ENCODE results near the gene PLCB1.

DNA sequence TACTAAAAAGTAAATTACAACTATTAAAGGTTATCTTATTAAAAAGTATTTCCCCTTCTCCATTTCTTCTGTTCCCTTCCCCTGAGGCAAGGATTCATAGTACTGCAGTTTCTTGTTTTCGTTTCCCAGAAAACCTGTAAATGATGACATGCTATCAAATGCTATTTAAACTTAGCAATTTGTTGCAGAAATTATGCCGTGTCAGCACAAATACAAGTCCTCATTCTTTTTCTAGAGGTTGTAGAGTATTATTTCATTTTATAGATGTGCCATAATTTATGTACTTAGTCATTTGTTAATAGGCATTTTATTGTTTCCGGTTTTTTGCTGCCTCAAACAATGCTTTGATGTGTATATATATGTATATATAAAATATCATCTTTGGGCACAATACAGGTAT, 268.4 kb downstream of the PLCB1 start:
- TF ChIP-seq CTCF (conservative IDR thresholded peaks at IDR 0.05; ENCODE audit: low read depth in 2 of 2) (no peak), REST (IDR thresholded peaks at IDR 0.05; ENCODE audit: unreplicated experiment) (no peak), JUNB (IDR thresholded peaks at IDR 0.05; ENCODE audit: unreplicated experiment) (no peak), POLR2AphosphoS5 (IDR thresholded peaks at IDR 0.05; ENCODE audit: low read depth) (no peak), EZH2 (IDR thresholded peaks at IDR 0.05; ENCODE audit: low read depth, unreplicated experiment) (no peak), STAT1 (IDR thresholded peaks at IDR 0.05; ENCODE audit: unreplicated experiment) (no peak), ZNF331 (CRISPR knock-in tag; IDR thresholded peaks at IDR 0.05; ENCODE audit: low read depth) (no peak), EZH2phosphoT487 (IDR thresholded peaks at IDR 0.05; ENCODE audit: unreplicated experiment) (no peak), CREB1 (CRISPR knock-in tag; IDR thresholded peaks at IDR 0.05; ENCODE audit: low read depth) (no peak), NANOG (IDR thresholded peaks at IDR 0.05; ENCODE audit: borderline replicate concordance) (no peak)
- TF ChIP-seq, protein P1, sequence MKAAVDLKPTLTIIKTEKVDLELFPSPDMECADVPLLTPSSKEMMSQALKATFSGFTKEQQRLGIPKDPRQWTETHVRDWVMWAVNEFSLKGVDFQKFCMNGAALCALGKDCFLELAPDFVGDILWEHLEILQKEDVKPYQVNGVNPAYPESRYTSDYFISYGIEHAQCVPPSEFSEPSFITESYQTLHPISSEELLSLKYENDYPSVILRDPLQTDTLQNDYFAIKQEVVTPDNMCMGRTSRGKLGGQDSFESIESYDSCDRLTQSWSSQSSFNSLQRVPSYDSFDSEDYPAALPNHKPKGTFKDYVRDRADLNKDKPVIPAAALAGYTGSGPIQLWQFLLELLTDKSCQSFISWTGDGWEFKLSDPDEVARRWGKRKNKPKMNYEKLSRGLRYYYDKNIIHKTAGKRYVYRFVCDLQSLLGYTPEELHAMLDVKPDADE (IDR thresholded peaks at IDR 0.05), result no peak
